Activated T-helper 1 cell treated with Interleukin-2 at 50 U/mL for 16 hours (primary cell): Measurements from ENCODE around the gene TIMP1.

Source experiments
- DNase-seq: peaks from one replicate; pipeline ENCODE4 v3.0.0-alpha.2; 2020; ENCODE audit warnings: low read depth

Gene TIMP1

GRCh38 chrX:47573341-47574075, 8.7 kb upstream of the TIMP1 start:
- DNase-seq, result no peak

GRCh38 chrX:47574076-47574546, 8.1 kb upstream of the TIMP1 start:
- no peak for DNase-seq

GRCh38 chrX:47574547-47575301, 7.5 kb upstream of the TIMP1 start:
- no peak for DNase-seq

GRCh38 chrX:47576021-47576898, 6.0 kb upstream of the TIMP1 start:
- no peak for DNase-seq

GRCh38 chrX:47577424-47577823, 4.8 kb upstream of the TIMP1 start:
- DNase-seq, result no peak

- no peak for DNase-seq
These were observed 4.3 kb upstream of the TIMP1 start for GRCh38 chrX:47577901-47578300.

- DNase-seq, result no peak
These were observed 3.5 kb upstream of the TIMP1 start for GRCh38 chrX:47578692-47579091.

GRCh38 chrX:47579537-47579936, 2.7 kb upstream of the TIMP1 start:
- no peak for DNase-seq

- DNase-seq, result no peak
These were observed 1.1 kb downstream of the TIMP1 start for GRCh38 chrX:47583240-47583861.

GRCh38 chrX:47584714-47585113, 2.5 kb downstream of the TIMP1 start:
- no peak for DNase-seq

- no peak for DNase-seq
These were observed 3.0 kb downstream of the TIMP1 start for GRCh38 chrX:47585273-47585672.

- DNase-seq, result no peak
These were observed 4.0 kb downstream of the TIMP1 start for GRCh38 chrX:47586043-47586787.

GRCh38 chrX:47587091-47587891, 5.1 kb downstream of the TIMP1 start:
- no peak for DNase-seq

- no peak for DNase-seq
These were observed 5.9 kb downstream of the TIMP1 start for GRCh38 chrX:47587906-47588735.

GRCh38 chrX:47590984-47591383, 8.7 kb downstream of the TIMP1 start:
- DNase-seq, result no peak

- DNase-seq, result no peak
These were observed 11.3 kb downstream of the TIMP1 start for GRCh38 chrX:47593522-47593921.

GRCh38 chrX:47595716-47596251, 13.5 kb downstream of the TIMP1 start:
- no peak for DNase-seq

- DNase-seq, result no peak
These were observed 14.0 kb downstream of the TIMP1 start for GRCh38 chrX:47596256-47596655.

GRCh38 chrX:47597222-47597621, 15.0 kb downstream of the TIMP1 start:
- DNase-seq, result no peak
